ENCODE measurements around the gene PAQR7. TPM values are rescaled to one million over a fixed set of nuclear protein-coding genes. Genes with fewer than 3 reads are reported as not detected.
A peak's percentile ranks its signal among the peaks of the same experiment; 100 is the strongest.

PAQR7 gene
- total RNA-seq, 1 donor from 2014 or later, result 39.7 TPM

DNA sequence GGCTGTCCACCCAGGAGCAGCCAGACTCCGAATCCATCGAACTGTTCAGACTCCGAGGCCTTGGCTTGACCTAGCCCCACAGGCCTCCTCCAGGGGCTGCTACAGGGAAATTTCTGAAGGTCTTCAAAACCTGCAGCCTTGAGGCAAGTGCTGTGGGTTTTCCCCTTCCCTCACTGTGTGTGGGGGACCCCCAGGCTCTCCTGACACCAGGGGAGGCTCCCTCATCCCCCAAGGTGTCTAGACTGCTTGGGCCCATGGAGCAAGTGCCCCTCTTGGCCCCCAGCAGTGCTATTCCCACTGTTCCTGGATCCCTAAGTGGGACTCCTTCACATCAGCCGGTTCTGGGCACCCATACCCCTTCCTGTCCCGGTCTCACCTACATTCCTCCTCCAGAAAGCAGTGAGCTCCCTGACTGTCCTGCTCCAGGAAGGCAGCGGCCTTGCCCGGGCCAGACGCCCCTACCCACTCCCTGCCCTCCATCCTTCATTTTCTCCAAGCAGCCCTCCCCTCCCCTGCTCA is 814 bp downstream of the PAQR7 start:
- no peak for DNase-seq (ENCODE audit: low spot score)

- DNase-seq (ENCODE audit: low spot score), result no peak
Measured at GRCh38 chr1:25874209-25874608, 1.3 kb downstream of the PAQR7 start.

GRCh38 chr1:25873120-25873519 is 2.4 kb downstream of the PAQR7 start:
- no peak for DNase-seq (ENCODE audit: low spot score)

- DNase-seq (ENCODE audit: low spot score), result no peak
Measured at GRCh38 chr1:25872713-25873112, 2.8 kb downstream of the PAQR7 start.

DNA sequence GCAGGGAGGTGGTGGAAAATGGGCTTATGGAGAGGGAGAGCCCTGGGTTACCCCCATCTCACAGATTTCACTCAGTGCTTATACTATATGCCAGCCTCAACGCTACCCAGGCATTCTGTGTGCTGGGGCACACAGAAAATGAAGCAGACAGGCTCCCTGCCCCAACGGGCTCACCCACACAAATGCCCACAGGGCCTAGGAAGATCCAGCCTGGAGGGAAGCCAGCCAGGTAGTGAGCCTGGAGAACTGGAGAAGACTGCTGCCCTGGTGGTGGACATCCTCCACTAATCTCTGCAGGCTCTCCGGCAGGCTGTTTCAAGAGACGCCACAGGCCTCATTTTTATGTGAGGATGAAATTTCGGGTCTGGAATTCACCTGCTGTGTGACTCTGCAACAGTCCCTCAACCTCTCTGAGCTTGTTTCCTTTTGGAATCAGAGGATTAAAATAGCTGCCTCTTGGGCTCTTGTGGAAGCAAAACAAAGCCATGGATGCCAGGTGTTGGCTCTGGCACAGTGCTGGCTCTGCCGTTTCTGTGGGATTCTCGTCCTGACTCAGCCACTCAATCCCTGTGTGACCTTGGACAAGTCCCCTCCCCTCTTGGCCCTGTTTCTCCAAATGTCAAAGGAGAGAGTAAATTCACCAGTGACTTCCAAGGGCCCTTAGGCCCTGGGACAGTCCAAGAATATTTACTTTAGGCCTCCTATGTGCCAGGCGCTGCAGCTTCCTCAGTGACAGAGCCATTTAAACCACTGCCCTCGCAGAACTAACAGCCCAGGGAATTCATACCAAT is 3.6 kb downstream of the PAQR7 start:
- no peak for DNase-seq (ENCODE audit: low spot score)

DNA sequence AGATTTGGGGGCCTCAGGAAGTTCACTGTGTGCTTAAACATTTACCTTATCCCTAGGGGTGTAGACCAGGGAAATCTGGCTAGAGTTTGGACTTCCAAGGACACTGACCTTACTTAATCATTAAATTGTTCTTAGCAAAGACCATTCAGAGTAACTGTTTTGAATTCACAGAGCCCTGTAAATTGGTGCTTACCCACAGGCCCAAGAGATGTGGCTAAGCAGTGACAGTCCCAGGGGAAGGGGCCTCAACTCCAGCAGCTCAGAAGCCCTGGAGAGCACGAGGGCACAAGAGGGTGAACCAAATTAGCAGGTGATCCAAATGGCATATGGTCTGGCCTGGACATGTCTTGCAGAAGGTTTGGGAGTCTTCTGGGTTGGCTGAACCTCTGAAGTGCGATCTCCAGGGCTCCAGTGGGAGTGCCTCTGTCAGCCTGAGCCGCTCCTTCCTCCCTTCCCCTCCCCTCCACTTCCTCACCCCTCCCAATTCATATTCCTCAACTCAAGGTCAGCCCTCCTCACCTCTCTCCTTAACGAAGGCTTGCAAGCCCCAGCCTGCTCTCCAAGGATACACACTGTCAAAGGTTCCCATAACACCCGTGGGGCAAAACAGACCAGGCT is 4.3 kb downstream of the PAQR7 start:
- DNase-seq (ENCODE audit: low spot score), result no peak

DNA sequence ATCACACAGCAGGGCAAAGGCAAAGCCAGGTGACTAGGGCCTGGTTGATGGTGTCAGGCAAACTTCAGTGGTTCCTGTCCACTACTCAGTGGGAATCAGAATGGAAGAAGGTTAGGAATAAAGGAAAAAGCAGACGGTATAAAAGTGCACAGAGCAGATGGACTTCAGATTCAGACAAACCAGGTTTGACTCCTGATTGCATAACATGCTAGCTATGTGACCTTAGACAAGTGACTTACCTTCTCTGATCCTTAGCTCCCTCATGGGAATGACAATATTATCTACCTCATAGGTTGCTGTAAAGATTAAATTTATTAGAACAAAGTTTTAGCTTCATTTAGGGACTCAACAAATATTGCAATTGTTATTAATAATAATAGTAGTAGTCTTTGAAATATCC is 4.9 kb downstream of the PAQR7 start:
- DNase-seq (ENCODE audit: low spot score), result no peak

DNA sequence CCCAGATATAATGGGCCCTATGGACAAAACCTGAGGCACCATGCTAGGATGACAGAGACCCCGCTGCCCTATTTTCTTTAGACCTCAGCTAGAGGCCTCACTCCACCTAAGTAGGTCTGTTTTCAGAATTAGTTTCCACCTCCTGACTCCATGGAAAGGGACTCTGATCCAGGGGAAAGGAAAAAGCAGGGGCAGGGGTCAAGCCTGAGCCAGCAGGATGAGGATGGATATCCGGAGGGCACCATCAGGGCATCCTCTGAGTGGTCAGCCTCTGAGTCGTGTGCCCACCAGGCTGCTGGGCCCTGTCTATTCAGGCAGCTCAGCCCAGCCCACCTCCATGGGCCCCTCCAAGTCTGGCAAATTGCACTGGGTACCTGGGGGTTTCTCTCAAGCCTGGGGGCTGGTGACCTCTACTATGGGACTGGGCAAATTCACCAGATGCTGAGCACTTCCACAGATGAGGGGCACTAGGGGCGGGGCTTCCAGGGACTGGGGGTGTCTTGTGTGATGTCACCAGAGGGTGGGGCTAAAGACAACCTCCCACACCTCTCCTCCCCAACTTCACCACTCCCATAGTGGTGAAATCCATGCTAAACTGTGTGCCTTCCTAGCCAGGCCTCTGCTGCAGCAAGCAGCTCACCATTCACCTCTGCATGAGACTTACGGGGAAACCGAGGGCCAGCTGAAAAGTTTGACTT is 5.5 kb downstream of the PAQR7 start:
- DNase-seq (ENCODE audit: low spot score), result no peak

GRCh38 chr1:25867210-25867991 is 8.1 kb downstream of the PAQR7 start:
- DNase-seq (ENCODE audit: low spot score), result peak; percentile 82

GRCh38 chr1:25866288-25866687 is 9.2 kb downstream of the PAQR7 start:
- DNase-seq (ENCODE audit: low spot score), result no peak

- DNase-seq (ENCODE audit: low spot score), result no peak
Measured at GRCh38 chr1:25864434-25864833, 11.1 kb downstream of the PAQR7 start.

DNA sequence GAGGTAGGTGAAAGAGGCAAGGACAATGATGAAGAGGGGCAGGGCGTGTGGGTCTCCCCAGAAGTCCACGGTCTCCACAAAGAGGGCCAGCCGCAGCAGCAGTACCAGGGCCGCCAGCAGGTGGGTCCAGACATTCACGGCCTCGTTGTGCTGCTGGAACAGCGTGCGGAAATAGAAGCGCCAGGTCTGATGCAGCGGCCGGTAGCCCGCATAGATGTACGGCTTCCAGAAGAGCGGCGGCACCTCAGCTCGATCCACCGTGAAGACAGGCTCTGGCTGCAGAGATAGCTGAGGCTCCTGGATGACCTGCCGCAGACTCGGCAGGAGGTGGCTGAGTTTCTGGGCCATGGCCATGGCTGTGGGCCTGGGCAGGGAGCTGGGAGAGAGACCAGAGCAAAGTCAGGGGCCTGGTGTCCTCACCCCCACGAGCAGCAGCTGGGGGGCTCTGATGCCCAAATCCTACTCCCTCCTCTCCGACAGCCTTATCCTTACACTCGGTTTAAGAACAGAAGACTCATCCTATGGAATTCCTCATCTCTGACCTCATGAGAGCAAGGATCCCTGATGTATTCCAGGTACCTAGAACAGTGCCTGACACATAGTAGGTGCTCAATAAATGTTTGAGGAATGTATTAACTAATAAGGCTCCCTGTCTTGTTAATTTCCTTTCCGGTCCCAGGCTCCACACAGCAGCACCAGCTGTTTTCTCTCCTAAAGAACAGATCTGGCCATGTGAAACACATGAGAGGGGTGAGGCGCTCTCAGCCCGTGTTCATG is 11.8 kb downstream of the PAQR7 start:
- DNase-seq (ENCODE audit: low spot score), result no peak

DNA sequence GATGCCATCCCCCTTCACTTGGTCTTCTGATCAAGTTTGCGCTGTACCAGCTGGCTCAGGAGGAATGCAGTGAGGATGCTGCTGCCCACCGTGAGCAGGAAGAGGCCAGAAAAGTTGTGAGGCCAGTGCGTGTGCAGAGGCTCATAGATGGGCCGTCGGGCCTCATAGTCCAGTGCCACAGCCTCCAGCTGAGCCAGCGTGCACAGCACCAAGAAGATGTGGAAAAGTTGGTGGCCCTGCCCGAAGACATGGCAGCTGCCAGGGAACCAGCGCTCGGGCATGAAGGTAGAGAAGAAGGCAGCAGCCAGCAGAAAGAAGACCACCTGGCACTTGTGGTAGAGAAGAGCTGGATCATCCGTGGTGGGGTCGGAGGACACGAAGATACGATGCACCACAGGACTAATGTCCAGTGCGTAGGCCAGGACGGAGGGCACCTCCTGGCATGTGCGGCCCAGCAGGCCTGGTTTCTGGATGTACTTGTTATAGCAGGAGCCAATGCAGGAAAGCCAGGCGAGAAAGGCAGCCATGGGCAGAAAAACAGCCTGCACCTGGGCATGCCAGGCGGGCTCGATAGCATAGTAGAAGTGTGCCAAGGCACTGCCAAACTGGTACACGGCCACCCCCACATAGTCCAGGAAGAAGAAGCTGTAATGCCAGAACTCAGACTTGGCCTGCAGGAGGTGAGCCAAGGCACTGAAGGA is 12.6 kb downstream of the PAQR7 start:
- DNase-seq (ENCODE audit: low spot score), result no peak

- DNase-seq (ENCODE audit: low spot score), result no peak
Measured at GRCh38 chr1:25861316-25862286, 13.9 kb downstream of the PAQR7 start.

DNA sequence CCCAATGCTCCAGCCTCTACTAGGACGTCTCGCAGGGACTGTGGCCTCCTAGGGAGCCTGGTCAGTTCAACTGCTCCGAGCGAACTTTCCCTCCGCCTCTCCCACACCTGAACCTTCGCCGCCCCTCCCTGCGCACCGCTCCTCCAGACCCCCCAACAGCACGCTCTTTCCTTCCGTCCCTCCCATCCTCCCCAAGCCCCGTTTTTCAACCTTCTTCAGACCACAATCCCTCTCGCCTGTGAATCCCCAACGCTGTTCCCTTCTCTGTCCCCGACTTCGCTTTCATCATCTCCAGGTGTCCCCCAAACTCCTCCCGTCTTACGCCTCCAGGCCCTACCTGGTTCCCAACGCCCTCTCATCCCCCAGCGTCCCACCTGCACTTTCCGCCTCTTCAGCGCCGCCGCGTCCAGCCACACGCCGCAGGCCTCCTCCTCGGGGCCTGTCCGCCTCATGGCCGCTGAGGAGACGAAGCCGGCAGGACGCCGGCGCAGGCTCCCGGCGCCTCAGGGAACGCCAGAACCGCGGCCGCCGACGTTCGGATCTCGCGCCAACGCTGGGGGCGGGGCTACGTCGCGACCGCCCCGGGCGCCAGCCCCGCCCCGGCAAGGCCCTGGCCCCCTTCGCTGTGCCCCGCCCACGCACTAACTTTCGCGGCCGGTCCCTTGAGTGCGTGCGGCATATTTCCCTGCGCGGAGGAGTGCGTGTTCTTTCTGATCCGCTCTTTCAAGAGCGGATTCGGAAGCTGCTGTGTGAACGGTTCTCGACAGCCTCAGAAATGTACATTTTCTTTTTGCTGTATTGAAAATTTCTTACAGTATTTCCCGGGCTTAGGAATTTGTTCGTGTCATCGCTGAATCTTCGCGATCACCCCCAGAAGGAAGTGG is 16.4 kb downstream of the PAQR7 start, which contains the start of gene AUNIP:
TSS of gene AUNIP (minus strand) at position 552 of the 884 bp plus-strand sequence. CDS start at position 452, 100 bp downstream.
- DNase-seq (ENCODE audit: low spot score), result peak; percentile 89

DNA sequence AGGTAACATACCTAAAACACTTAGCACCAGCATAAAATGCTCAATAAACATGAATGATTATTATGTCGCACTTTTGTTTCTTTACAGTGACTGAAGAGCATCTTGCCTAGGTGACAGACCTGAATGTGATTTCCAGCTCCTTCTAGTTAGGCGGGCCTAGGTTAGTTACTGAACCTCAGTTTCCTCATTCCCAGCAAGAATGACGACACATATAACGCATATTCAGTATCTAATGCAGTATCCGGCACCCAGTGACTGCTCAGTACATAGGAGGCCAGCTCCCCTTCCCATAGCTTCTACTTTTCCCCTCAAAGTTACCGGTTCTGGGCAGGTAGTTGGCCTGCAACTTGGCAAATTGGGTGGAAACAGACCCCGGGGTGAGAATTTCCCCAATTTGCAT is 17.0 kb downstream of the PAQR7 start:
- DNase-seq (ENCODE audit: low spot score), result no peak

DNA sequence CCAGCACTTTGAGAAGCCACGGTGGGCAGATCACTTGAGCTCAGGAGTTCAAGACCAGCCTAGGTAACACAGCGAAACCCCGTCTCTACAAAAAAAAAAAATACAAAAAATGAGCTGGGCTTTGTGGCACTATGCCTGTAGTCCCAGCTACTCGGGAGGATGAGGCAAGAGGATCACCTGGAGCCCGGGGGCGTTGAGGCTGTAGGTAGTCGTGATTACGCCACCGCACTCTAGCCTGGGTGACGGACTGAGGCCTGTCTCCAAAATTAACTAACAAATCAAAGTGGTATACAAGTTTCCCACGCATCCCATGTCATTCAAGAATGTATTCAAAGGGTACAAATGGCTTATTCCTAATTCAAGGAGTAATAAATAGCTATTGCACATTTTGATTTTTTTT is 18.7 kb downstream of the PAQR7 start:
- no peak for DNase-seq (ENCODE audit: low spot score)

DNA sequence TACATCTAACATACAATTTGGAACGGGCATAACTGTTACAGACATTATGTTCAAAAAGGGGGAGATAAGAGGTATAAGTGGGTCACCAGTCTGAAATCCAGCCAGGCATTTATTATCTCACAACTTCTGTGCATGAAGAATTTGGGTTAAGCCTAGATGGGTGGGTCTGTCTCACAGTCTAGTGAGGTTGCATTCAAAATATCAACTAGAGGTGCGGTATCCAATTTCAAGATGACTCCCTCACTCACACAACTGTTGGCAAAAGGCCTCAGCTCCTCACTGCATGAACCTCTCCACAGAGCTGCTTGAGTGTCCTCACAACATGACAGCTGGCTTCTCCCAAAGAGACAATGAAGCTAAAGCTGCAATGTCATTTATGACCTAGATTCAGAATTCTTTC is 21.0 kb downstream of the PAQR7 start:
- no peak for DNase-seq (ENCODE audit: low spot score)

All from mucosa of gallbladder (tissue), 1 donor.